RWPE2 (cell line): ENCODE data around the gene COX5A.
"Not testable (repeated sequence)": the region's sequence is repeated elsewhere in the genome, so short reads cannot be mapped to it uniquely, and the experiment has no call there.

Source experiments
- ATAC-seq: fragments of 200-7000 bp; cut with Tn5 transposase; 3 replicates; pipeline ENCODE4 v1.9.1; 2021; ENCODE audit warnings: low read depth
- DNase-seq: peaks from one replicate; pipeline ENCODE4 v3.0.0-alpha.2; 2020; ENCODE audit warnings: low spot score
- H3K27ac ChIP-seq: fragments of 450-650 bp; 2 replicates; pipeline ENCODE4 v1.5.1; 2017; ENCODE audit warnings: mild to moderate bottlenecking; ENCODE audit not compliant: poor library complexity, severe bottlenecking
- H3K27me3 ChIP-seq: fragments of 250-450 bp; sonication (Bioruptor Pico); 2 replicates; pipeline ENCODE4 v1.5.1; 2021; ENCODE audit warnings: mild to moderate bottlenecking, moderate library complexity; ENCODE audit not compliant: insufficient read depth, poor library complexity, severe bottlenecking
- H3K36me3 ChIP-seq: fragments of 250-450 bp; sonication (Bioruptor Pico); 2 replicates; pipeline ENCODE4 v1.5.1; 2020; ENCODE audit warnings: low read depth, mild to moderate bottlenecking, moderate library complexity
- H3K4me1 ChIP-seq: fragments of 250-450 bp; sonication (Bioruptor Pico); 2 replicates; pipeline ENCODE4 v1.5.1; 2021; ENCODE audit warnings: mild to moderate bottlenecking, moderate library complexity; ENCODE audit not compliant: insufficient read depth, poor library complexity, severe bottlenecking
- H3K4me3 ChIP-seq: fragments of 250-450 bp; sonication (Bioruptor Pico); 2 replicates; pipeline ENCODE4 v1.5.1; 2021; ENCODE audit warnings: mild to moderate bottlenecking, moderate library complexity; ENCODE audit not compliant: severe bottlenecking
- H3K9me3 ChIP-seq: fragments of 250-450 bp; sonication (Bioruptor Pico); 2 replicates; pipeline ENCODE4 v1.5.1; 2021; ENCODE audit warnings: mild to moderate bottlenecking, moderate library complexity; ENCODE audit not compliant: severe bottlenecking
- TF ChIP-seq, protein P1 (sequence below): fragments of 450-650 bp; IDR thresholded peaks from one replicate; pipeline ENCODE4 v1.5.1; 2017; ENCODE audit warnings: mild to moderate bottlenecking, moderate library complexity; ENCODE audit not compliant: poor library complexity, severe bottlenecking

Gene COX5A

GRCh38 chr15:74928771-74929198 is 9.1 kb downstream of the COX5A start:
- Histone ChIP-seq H3K27ac (no peak overlapping the region), H3K4me3 (no peak overlapping the region), H3K27me3 (no peaks in the 10 kb centered on the region), H3K36me3 (peaks cover 94% of the 10 kb centered on the region), H3K9me3 (no peaks in the 10 kb centered on the region), H3K4me1 (no peaks in the 10 kb centered on the region)
- DNase-seq (no peak), ATAC-seq (no peak)
- TF ChIP-seq, protein P1, sequence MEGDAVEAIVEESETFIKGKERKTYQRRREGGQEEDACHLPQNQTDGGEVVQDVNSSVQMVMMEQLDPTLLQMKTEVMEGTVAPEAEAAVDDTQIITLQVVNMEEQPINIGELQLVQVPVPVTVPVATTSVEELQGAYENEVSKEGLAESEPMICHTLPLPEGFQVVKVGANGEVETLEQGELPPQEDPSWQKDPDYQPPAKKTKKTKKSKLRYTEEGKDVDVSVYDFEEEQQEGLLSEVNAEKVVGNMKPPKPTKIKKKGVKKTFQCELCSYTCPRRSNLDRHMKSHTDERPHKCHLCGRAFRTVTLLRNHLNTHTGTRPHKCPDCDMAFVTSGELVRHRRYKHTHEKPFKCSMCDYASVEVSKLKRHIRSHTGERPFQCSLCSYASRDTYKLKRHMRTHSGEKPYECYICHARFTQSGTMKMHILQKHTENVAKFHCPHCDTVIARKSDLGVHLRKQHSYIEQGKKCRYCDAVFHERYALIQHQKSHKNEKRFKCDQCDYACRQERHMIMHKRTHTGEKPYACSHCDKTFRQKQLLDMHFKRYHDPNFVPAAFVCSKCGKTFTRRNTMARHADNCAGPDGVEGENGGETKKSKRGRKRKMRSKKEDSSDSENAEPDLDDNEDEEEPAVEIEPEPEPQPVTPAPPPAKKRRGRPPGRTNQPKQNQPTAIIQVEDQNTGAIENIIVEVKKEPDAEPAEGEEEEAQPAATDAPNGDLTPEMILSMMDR = no peak

GRCh38 chr15:74924525-74924924 is 13.3 kb downstream of the COX5A start:
- DNase-seq (no peak), ATAC-seq (no peak)
- Histone ChIP-seq H3K36me3 (peaks cover 96% of the 10 kb centered on the region), H3K27ac (no peak overlapping the region), H3K27me3 (no peaks in the 10 kb centered on the region), H3K4me1 (no peaks in the 10 kb centered on the region), H3K4me3 (no peak overlapping the region), H3K9me3 (no peaks in the 10 kb centered on the region)
- TF ChIP-seq, protein P1 = no peak

DNA sequence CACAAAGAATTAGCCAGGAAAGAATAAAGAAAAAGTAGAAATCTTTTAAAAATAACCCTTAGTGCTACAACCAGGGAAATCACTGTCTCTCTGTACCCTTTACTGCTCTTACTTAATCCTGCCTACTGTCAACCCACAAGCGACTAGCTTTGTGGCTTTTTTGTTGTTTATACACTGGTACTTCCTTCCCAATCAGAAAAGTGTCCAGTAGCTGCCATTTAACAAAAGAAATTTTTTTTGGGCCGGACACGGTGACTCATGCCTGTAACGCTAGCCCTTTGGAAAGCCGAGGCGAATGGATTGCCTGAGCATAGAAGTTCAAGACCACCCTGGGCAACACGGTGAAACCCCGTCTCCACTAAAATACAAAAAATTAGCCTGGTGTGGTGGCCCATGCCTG is 17.4 kb downstream of the COX5A start:
- DNase-seq (no peak), ATAC-seq (no peak)
- Histone ChIP-seq H3K4me3 (no peak overlapping the region), H3K27me3 (no peaks in the 10 kb centered on the region), H3K4me1 (no peaks in the 10 kb centered on the region), H3K36me3 (peaks cover 94% of the 10 kb centered on the region), H3K27ac (no peak overlapping the region), H3K9me3 (no peaks in the 10 kb centered on the region)
- TF ChIP-seq, protein P1 = no peak

- DNase-seq (no peak), ATAC-seq (no peak)
- H3K27me3 ChIP-seq = no peaks in the 10 kb centered on the region
- no peak overlapping the region for H3K27ac ChIP-seq
- H3K4me1 ChIP-seq = no peaks in the 10 kb centered on the region
- H3K9me3 ChIP-seq = no peaks in the 10 kb centered on the region
- no peak overlapping the region for H3K4me3 ChIP-seq
- TF ChIP-seq, protein P1 = no peak
- H3K36me3 ChIP-seq = peaks cover 78% of the 10 kb centered on the region
Measured at GRCh38 chr15:74917676-74918075, 20.2 kb downstream of the COX5A start.

DNA sequence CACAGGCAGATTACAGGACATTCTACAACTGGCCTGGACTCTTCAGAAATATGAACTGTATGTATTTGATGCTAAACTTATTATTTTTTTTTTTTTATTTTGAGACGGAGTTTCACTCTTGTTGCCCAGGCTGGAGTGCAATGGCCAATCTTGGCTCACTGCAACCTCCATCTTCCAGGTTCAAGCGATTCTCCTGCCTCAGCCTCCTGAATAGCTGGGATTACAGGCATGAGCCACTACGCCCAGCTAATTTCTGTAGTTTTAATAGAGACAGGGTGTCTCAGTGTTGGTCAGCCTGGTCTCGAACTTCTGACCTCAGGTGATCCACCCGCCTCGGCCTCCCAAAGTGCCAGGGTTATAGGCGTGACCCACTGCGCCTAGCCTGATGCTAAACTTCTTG is 24.1 kb downstream of the COX5A start:
- not testable (repeated sequence) for DNase-seq, H3K4me3 ChIP-seq, H3K4me1 ChIP-seq, ATAC-seq, H3K27me3 ChIP-seq, H3K27ac ChIP-seq, H3K9me3 ChIP-seq
- H3K36me3 ChIP-seq = peaks cover 42% of the 10 kb centered on the region
